ENCODE measurements around the gene ZNF213. TPM values are rescaled to one million over a fixed set of nuclear protein-coding genes. Genes with fewer than 3 reads are reported as not detected.
A peak's percentile ranks its signal among the peaks of the same experiment; 100 is the strongest.

The ZNF213 gene
- total and polyA plus RNA-seq, 10 donors: 2.4 to 11.4 (median 7.7) TPM

DNA sequence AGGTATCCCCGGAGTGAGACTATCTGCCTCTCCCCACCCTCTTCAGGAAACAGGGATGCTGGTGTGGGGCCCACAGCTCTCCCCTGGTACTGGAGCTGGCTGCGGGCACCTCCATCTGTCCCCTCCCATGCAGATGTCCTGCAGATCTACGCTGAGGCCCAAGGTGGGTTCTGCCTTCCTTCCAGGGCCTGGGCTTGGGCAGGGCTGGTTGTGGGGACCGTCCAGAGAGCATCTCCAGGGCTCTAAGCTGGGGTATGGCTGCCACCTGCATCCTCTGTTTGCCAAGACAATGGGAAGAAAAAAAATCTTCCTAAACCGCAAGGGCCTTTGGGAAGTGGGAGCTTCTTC lies 12.9 kb downstream of the ZNF213 start:
- WGBS, 5 donors: 91 to 96% (median 93%) methylated on average over 5 of the region's 5 CpGs
- peak; percentile 62 for DNase-seq
- intact Hi-C loops (cut with DNase I; ENCODE audit: low total_unique reads): no loop called here

GRCh38 chr16:3148256-3149192 lies 13.7 kb downstream of the ZNF213 start:
- H3K4me1 ChIP-seq: peaks cover 6 to 68% (median 50%) of the 10 kb centered on the region in 6 donors
- peaks cover 0 to 4% (median 2%) of the 10 kb centered on the region in 8 donors for H3K9me3 ChIP-seq
- H3K36me3 ChIP-seq: no peaks in the 10 kb centered on the region
- 87 to 93% (median 91%) methylated on average over 12 to 13 of the region's 13 CpGs for WGBS, 5 donors
- TF ChIP-seq, protein P1, sequence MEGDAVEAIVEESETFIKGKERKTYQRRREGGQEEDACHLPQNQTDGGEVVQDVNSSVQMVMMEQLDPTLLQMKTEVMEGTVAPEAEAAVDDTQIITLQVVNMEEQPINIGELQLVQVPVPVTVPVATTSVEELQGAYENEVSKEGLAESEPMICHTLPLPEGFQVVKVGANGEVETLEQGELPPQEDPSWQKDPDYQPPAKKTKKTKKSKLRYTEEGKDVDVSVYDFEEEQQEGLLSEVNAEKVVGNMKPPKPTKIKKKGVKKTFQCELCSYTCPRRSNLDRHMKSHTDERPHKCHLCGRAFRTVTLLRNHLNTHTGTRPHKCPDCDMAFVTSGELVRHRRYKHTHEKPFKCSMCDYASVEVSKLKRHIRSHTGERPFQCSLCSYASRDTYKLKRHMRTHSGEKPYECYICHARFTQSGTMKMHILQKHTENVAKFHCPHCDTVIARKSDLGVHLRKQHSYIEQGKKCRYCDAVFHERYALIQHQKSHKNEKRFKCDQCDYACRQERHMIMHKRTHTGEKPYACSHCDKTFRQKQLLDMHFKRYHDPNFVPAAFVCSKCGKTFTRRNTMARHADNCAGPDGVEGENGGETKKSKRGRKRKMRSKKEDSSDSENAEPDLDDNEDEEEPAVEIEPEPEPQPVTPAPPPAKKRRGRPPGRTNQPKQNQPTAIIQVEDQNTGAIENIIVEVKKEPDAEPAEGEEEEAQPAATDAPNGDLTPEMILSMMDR (IDR thresholded peaks at IDR 0.05 in 8 of 11, conservative IDR thresholded peaks at IDR 0.05 in 3 of 11): no peak
- TF ChIP-seq POLR2AphosphoS5 (IDR thresholded peaks at IDR 0.05) (no peak), POLR2A (IDR thresholded peaks at IDR 0.05) (no peak)
- H3K27ac ChIP-seq: peak overlapping the region in 1 of 8 donors; percentile 87
- intact Hi-C loops (cut with DNase I; ENCODE audit: low total_unique reads): no loop called here
- H3K27me3 ChIP-seq (replicated peaks in 1 of 7): peaks cover 0 to 24% (median 0%) of the 10 kb centered on the region in 7 donors
- peak; percentile 66 for DNase-seq
- H3K4me3 ChIP-seq: no peak overlapping the region

More for the DNA sequence above, 12.9 kb downstream of the ZNF213 start:
- H3K36me3 ChIP-seq: peaks cover 0 to 5% (median 3%) of the 10 kb centered on the region in 6 donors
- H3K9me3 ChIP-seq: no peaks in the 10 kb centered on the region
- H3K4me3 ChIP-seq: no peak overlapping the region
- TF ChIP-seq POLR2AphosphoS5 (IDR thresholded peaks at IDR 0.05) (no peak), POLR2A (IDR thresholded peaks at IDR 0.05) (no peak)
- TF ChIP-seq, protein P1 (IDR thresholded peaks at IDR 0.05 in 8 of 11, conservative IDR thresholded peaks at IDR 0.05 in 3 of 11): no peak
- H3K27me3 ChIP-seq (replicated peaks in 1 of 7): peaks cover 0 to 22% (median 0%) of the 10 kb centered on the region in 7 donors
- no peak overlapping the region for H3K27ac ChIP-seq
- H3K4me1 ChIP-seq: peaks cover 6 to 71% (median 49%) of the 10 kb centered on the region in 6 donors

DNA sequence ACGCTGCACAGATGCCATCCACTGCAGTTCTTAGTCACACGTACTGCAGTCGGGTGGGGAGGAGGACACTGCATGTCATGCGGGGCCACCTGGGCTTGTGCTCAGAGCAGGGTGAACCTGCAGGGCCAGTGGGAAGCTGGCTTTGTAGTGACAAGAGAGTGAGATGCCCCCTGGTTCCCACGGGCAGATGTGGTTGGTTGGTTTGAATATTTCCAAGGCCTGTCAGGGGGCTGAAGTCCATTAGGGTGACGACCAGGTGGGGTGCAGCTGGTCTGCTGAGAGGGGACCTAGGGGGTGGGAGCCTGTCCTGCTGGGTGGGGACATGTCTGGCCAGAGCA lies 14.3 kb downstream of the ZNF213 start:
- peak overlapping the region in 7 of 8 donors; percentile 73 to 87 (median 84) for H3K27ac ChIP-seq
- H3K4me1 ChIP-seq: peaks cover 6 to 64% (median 47%) of the 10 kb centered on the region in 6 donors
- peaks cover 0 to 24% (median 0%) of the 10 kb centered on the region in 7 donors for H3K27me3 ChIP-seq (replicated peaks in 1 of 7)
- intact Hi-C loops (cut with DNase I; ENCODE audit: low total_unique reads): no loop called here
- peaks cover 0 to 10% (median 5%) of the 10 kb centered on the region in 8 donors for H3K9me3 ChIP-seq
- H3K4me3 ChIP-seq: peak overlapping the region in 4 of 8 donors; percentile 53 to 74 (median 70)
- WGBS, 5 donors: 89 to 95% (median 93%) methylated on average over 5 to 6 of the region's 6 CpGs
- no peaks in the 10 kb centered on the region for H3K36me3 ChIP-seq
- TF ChIP-seq POLR2A (IDR thresholded peaks at IDR 0.05) (no peak), POLR2AphosphoS5 (IDR thresholded peaks at IDR 0.05) (no peak)
- TF ChIP-seq, protein P1 (IDR thresholded peaks at IDR 0.05 in 8 of 11, conservative IDR thresholded peaks at IDR 0.05 in 3 of 11): no peak
- DNase-seq: peak; percentile 67
